Kidney (tissue), 14 donors: ENCODE measurements around the gene KCTD10. TPM values are rescaled to one million over a fixed set of nuclear protein-coding genes. Genes with fewer than 3 reads are reported as not detected.

Experiments used
- DNase-seq, 5 donors: peaks; one replicate each; pipeline ENCODE4 v3.0.0-alpha.2; 2013 to 2020
- FAIRE-seq: peaks from 2 replicates; lab custom pipeline; 2012; peaks lifted over from hg19 to GRCh38; lab: Jason Lieb, UNC
- H3K27ac ChIP-seq, 2 donors: one replicate each; pipeline ENCODE4 v1.7.0; 2013; ENCODE audit warnings: low read depth in 2 of 2, low read length in 2 of 2, inconsistent platforms in 1 of 2
- H3K27me3 ChIP-seq: one replicate; pipeline ENCODE4 v1.7.1; 2013; ENCODE audit warnings: low read length, inconsistent platforms; ENCODE audit not compliant: control insufficient read depth, insufficient read depth
- H3K36me3 ChIP-seq, 3 donors: one replicate each; pipeline versions ENCODE4 v1.7.0 to v1.7.1; 2013; ENCODE audit warnings: low read length in 3 of 3, control low read depth in 1 of 3, inconsistent platforms in 1 of 3; ENCODE audit not compliant: insufficient read depth in 3 of 3, control insufficient read depth in 2 of 3
- H3K4me1 ChIP-seq, 3 donors: one replicate each; pipeline versions ENCODE4 v1.7.0 to v1.7.1; 2013; ENCODE audit warnings: low read length in 3 of 3, inconsistent platforms in 1 of 3, low read depth in 1 of 3; ENCODE audit not compliant: control insufficient read depth in 2 of 3, insufficient read depth in 2 of 3
- H3K4me3 ChIP-seq, 3 donors: one replicate each; pipeline versions ENCODE4 v1.7.0 to v1.8.1; 2013; ENCODE audit warnings: low read length in 3 of 3, control low read depth in 1 of 3, inconsistent platforms in 1 of 3
- H3K9ac ChIP-seq, 3 donors: one replicate each; pipeline versions ENCODE4 v1.7.0 to v1.7.1; 2013; ENCODE audit warnings: low read length in 3 of 3, control low read depth in 1 of 3, inconsistent platforms in 1 of 3
- H3K9me3 ChIP-seq, 3 donors: one replicate each; pipeline versions ENCODE4 v1.7.0 to v1.7.1; 2013; ENCODE audit warnings: low read length in 3 of 3, control low read depth in 1 of 3, inconsistent platforms in 1 of 3; ENCODE audit not compliant: control insufficient read depth in 2 of 3, insufficient read depth in 1 of 3
- CTCF ChIP-seq: IDR thresholded peaks from 3 replicates; pipeline ENCODE4 v1.5.1; 2012; ENCODE audit warnings: mild to moderate bottlenecking, moderate library complexity, borderline replicate concordance; ENCODE audit not compliant: insufficient read depth; ENCODE audit errors: extremely low read depth
- intact Hi-C: fragments of 100-400 bp; cut with DNase I; formaldehyde crosslinking; loops from one replicate; pipeline ENCODE4 v1.11.1; 2022
- polyA plus RNA-seq: library from polyadenylated mRNA; stranded (reverse); fragments of 350-450 nt; fragmentation: Illumina TruSeq; extraction: RNeasy Lipid Tissue Mini Kit (QIAGEN cat#74804); gene quantifications from one replicate; pipeline ENCODE4 v1.2.3, GENCODE V29; 2014; ENCODE audit warnings: low read depth, low replicate concordance; ENCODE audit not compliant: insufficient read depth
- total RNA-seq: library from RNA; stranded (reverse); fragmentation: NEBNext Ultra II Directional; extraction: Animal tissue kit (Norgen Biotek cat#: 25700); gene quantifications from one replicate; pipeline ENCODE4 v1.2.1, GENCODE V29; 2021
- donor health status: control.
- donor health status: control.
- donor health status: control.
- donor health status: control.
- donor health status: control.
- donor health status: DM: yes; HTN: yes; CAD: no.
- donor health status: Normal renal cell carcinoma (clear cell type).

KCTD10 gene
- total and polyA plus RNA-seq, 2 donors from 2014 or later = 23.6 to 72.1 TPM

GRCh38 chr12:109491671-109492070 lies 14.6 kb upstream of the KCTD10 start:
- H3K9ac ChIP-seq = no peak overlapping the region
- TF ChIP-seq CTCF = no peak
- no peaks in the 10 kb centered on the region for H3K27me3 ChIP-seq
- H3K4me1 ChIP-seq = no peaks in the 10 kb centered on the region
- H3K9me3 ChIP-seq = no peaks in the 10 kb centered on the region
- intact Hi-C loops = no loop called here
- H3K27ac ChIP-seq = no peak overlapping the region
- H3K36me3 ChIP-seq = peaks cover 17 to 58% (median 43%) of the 10 kb centered on the region in 3 donors
- no peak for DNase-seq
- no peak overlapping the region for H3K4me3 ChIP-seq
- FAIRE-seq = no peak

- Histone ChIP-seq H3K4me1 (no peaks in the 10 kb centered on the region), H3K4me3 (no peak overlapping the region), H3K9ac (no peak overlapping the region), H3K27me3 (no peaks in the 10 kb centered on the region), H3K9me3 (no peaks in the 10 kb centered on the region), H3K27ac (no peak overlapping the region), H3K36me3 (peaks cover 28 to 66% (median 58%) of the 10 kb centered on the region in 3 donors)
- DNase-seq (no peak), FAIRE-seq (no peak)
- intact Hi-C loops = no loop called here
- TF ChIP-seq CTCF = no peak
Measured at GRCh38 chr12:109489955-109490565, 13.0 kb upstream of the KCTD10 start.

GRCh38 chr12:109489016-109489954 lies 12.2 kb upstream of the KCTD10 start:
- intact Hi-C loops = no loop called here
- H3K4me3 ChIP-seq = no peak overlapping the region
- TF ChIP-seq CTCF = no peak
- H3K27me3 ChIP-seq = no peaks in the 10 kb centered on the region
- H3K4me1 ChIP-seq = no peaks in the 10 kb centered on the region
- FAIRE-seq (no peak), DNase-seq (no peak)
- H3K9me3 ChIP-seq = no peaks in the 10 kb centered on the region
- H3K36me3 ChIP-seq = peaks cover 28 to 65% (median 60%) of the 10 kb centered on the region in 3 donors
- H3K9ac ChIP-seq = no peak overlapping the region
- H3K27ac ChIP-seq = no peak overlapping the region
